ENCODE results near the gene PPP6R3. TPM values are rescaled to one million over a fixed set of nuclear protein-coding genes. Genes with fewer than 3 reads are reported as not detected.
"Not testable (repeated sequence)": the region's sequence is repeated elsewhere in the genome, so short reads cannot be mapped to it uniquely, and the experiment has no call there.

The PPP6R3 gene
- total RNA-seq, 1 donor from 2014 or later = 142 TPM

GRCh38 chr11:68609761-68610160 lies 149.2 kb downstream of the PPP6R3 start:
- Mint-ChIP-seq H3K27ac (peak overlapping the region; percentile 3), H3K9me3 (no peaks in the 10 kb centered on the region), H3K27me3 (ENCODE audit: insufficient read depth) (no peaks in the 10 kb centered on the region), H3K36me3 (ENCODE audit: low read depth) (peaks cover 41% of the 10 kb centered on the region), H3K4me1 (ENCODE audit: low read depth) (peaks cover 5% of the 10 kb centered on the region), H3K4me3 (no peak overlapping the region)
- intact Hi-C loops (cut with micrococcal nuclease) = no loop called here
- DNase-seq (ENCODE audit: low spot score) = no peak

DNA sequence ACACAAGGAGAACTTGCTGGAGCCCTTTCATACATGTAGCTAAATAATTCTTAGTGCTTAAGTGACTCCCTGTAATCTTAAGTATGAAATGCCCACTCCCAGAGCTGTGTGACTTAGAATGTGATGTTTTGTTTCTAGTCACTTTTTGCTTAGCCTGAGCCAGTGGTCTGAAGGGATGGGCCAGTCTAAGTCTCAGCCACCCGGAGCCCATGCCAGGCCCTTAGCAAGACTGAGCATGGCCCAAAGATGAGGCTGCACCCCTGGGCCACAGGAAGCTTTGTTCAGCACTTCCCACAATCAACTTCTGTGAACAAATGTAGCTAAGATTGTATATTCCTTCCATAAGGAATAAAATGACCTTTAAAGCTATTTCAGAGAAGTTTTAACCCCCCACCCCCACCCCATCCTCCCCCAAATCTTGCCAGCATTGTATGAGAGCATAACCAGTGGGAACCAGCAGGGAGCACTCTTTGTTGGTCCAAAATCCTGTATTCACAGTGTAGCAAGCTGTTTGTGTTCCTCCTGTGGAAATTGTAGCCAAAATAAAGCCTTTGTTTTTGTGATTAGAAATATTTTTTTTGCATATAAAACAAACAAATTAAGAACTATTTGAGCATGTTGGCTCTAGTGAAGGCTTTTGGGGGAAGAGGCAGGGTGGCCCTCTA lies 150.0 kb downstream of the PPP6R3 start:
- H3K36me3 Mint-ChIP-seq (ENCODE audit: low read depth) = peaks cover 37% of the 10 kb centered on the region
- H3K4me1 Mint-ChIP-seq (ENCODE audit: low read depth) = peaks cover 5% of the 10 kb centered on the region
- no peaks in the 10 kb centered on the region for H3K9me3 Mint-ChIP-seq
- no peak for DNase-seq (ENCODE audit: low spot score)
- intact Hi-C loops (cut with micrococcal nuclease) = no loop called here
- no peaks in the 10 kb centered on the region for H3K27me3 Mint-ChIP-seq (ENCODE audit: insufficient read depth)
- H3K4me3 Mint-ChIP-seq = no peak overlapping the region
- no peak overlapping the region for H3K27ac Mint-ChIP-seq

DNA sequence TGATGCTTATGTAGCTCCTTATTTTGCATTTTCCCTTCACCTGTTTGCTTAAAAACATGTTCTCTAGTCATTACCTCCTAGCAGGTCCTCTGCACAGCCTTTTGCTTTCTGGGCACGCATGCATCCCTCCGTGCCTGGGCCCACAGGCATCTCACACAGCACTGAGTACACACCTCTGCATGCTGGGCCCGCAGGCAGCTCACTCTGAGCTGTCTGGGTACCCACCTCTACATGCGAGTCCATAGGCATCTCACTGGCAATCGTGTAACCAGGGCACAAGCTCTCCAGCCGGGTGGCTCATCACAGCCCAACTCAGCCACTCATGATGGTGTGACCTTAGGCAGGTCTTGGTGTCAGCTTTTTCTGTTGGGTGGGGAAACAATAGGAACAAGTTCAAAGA lies 155.1 kb downstream of the PPP6R3 start:
- H3K27ac Mint-ChIP-seq = no peak overlapping the region
- peaks cover 2% of the 10 kb centered on the region for H3K27me3 Mint-ChIP-seq (ENCODE audit: insufficient read depth)
- H3K4me1 Mint-ChIP-seq (ENCODE audit: low read depth) = no peaks in the 10 kb centered on the region
- intact Hi-C loops (cut with micrococcal nuclease) = no loop called here
- no peak for DNase-seq (ENCODE audit: low spot score)
- no peaks in the 10 kb centered on the region for H3K9me3 Mint-ChIP-seq
- H3K4me3 Mint-ChIP-seq = no peak overlapping the region
- H3K36me3 Mint-ChIP-seq (ENCODE audit: low read depth) = peaks cover 22% of the 10 kb centered on the region

DNA sequence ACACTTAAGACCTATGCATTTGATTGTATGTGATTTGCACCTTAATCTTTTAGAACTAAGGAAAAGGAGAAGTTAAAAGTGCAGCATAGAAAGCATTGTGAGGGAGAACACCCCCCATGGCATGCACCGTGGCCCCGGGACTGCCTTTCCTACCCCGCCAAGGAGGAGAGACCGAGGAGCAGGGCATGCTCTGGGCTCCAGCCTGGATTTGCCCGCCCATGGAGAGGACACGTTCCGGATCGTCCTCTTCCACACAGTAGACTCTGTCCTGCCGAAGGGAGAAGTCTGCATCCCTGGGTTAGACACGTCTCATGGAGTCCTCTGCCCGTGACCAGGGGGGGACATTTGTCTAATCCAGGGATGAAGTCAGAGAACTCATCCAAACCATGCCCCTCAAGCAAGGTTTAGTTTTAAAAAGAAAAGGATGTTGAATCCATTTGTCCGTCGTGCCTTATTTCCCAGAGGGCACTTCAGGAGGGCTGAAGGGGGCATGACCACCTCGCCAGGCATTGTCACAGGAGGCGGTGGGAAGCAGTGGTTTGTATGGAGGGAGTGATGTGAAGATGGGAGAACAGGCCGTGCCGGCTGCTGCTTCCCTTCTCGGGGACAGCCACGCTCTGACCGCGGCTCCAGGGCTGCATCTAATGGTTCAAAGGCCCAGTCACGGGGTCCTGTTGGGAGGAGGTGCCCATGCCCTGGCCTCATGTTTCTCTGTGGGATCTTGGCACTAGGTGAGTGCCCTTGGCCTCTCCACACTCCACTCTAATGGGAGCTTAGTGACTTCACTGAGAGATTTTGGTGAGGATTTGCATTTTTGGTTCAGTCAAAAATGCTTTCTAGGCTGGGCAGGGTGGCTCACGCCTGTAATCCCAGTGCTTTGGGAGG lies 157.6 kb downstream of the PPP6R3 start:
- intact Hi-C loops (cut with micrococcal nuclease) = no loop called here
- Mint-ChIP-seq H3K27me3 (ENCODE audit: insufficient read depth) (peaks cover 2% of the 10 kb centered on the region), H3K36me3 (ENCODE audit: low read depth) (peaks cover 14% of the 10 kb centered on the region), H3K4me1 (ENCODE audit: low read depth) (no peaks in the 10 kb centered on the region), H3K9me3 (no peaks in the 10 kb centered on the region), H3K27ac (no peak overlapping the region), H3K4me3 (no peak overlapping the region)
- DNase-seq (ENCODE audit: low spot score) = no peak

DNA sequence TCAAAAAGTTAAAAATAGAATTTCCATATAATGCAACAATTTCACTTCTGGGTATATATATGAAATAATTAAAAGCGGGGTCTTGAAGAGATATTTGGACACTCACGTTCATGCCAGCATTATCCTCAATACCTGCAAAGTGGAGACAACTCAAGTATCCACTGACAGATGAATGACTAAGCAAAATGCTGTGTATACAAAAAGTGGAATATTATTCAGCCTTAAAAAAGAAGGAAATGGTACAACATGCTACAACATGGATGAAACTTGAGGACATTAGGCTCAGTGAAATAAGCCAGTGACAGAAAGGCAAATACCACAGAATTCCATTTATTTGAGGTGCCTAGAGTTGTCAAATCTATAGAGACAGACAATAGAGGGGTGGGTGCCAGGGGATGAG lies 161.3 kb downstream of the PPP6R3 start:
- no peaks in the 10 kb centered on the region for H3K4me1 Mint-ChIP-seq (ENCODE audit: low read depth)
- DNase-seq (ENCODE audit: low spot score) = no peak
- no peak overlapping the region for H3K4me3 Mint-ChIP-seq

GRCh38 chr11:68623706-68624105 lies 163.2 kb downstream of the PPP6R3 start:
- H3K4me3 Mint-ChIP-seq; H3K4me1 Mint-ChIP-seq (ENCODE audit: low read depth); H3K27me3 Mint-ChIP-seq (ENCODE audit: insufficient read depth); H3K36me3 Mint-ChIP-seq (ENCODE audit: low read depth); intact Hi-C loops (cut with micrococcal nuclease); DNase-seq (ENCODE audit: low spot score); H3K27ac Mint-ChIP-seq; H3K9me3 Mint-ChIP-seq: not testable (repeated sequence)

More for the DNA sequence above, 161.3 kb downstream of the PPP6R3 start:
- no peaks in the 10 kb centered on the region for H3K9me3 Mint-ChIP-seq
- H3K36me3 Mint-ChIP-seq (ENCODE audit: low read depth) = no peaks in the 10 kb centered on the region
- intact Hi-C loops (cut with micrococcal nuclease) = no loop called here
- peaks cover 5% of the 10 kb centered on the region for H3K27me3 Mint-ChIP-seq (ENCODE audit: insufficient read depth)
- no peak overlapping the region for H3K27ac Mint-ChIP-seq

GRCh38 chr11:68625069-68625468 lies 164.5 kb downstream of the PPP6R3 start:
- intact Hi-C loops (cut with micrococcal nuclease); H3K27me3 Mint-ChIP-seq (ENCODE audit: insufficient read depth); H3K4me1 Mint-ChIP-seq (ENCODE audit: low read depth); H3K4me3 Mint-ChIP-seq; H3K9me3 Mint-ChIP-seq; DNase-seq (ENCODE audit: low spot score); H3K27ac Mint-ChIP-seq; H3K36me3 Mint-ChIP-seq (ENCODE audit: low read depth): not testable (repeated sequence)

DNA sequence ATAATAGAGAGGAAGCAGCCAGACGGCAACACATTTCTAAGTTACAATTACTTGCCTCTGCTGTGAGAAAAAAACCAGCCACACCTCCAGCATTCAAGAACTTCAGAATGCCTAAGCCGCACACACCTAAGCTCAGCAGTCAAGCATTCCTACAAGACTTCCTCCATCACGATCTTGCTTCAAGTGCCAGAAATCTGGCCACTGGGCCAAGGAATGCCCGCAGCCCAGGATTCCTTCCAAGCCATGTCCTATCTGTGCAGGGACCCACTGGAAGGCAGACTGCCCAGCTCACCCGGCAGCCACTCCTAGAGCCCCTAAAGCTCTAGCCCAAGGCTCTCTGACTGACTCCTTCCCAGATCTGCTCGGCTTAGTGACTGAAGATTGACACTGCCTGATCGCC lies 165.7 kb downstream of the PPP6R3 start:
- H3K4me3 Mint-ChIP-seq; H3K36me3 Mint-ChIP-seq (ENCODE audit: low read depth); DNase-seq (ENCODE audit: low spot score); H3K27me3 Mint-ChIP-seq (ENCODE audit: insufficient read depth); H3K4me1 Mint-ChIP-seq (ENCODE audit: low read depth); H3K9me3 Mint-ChIP-seq; H3K27ac Mint-ChIP-seq; intact Hi-C loops (cut with micrococcal nuclease): not testable (repeated sequence)

DNA sequence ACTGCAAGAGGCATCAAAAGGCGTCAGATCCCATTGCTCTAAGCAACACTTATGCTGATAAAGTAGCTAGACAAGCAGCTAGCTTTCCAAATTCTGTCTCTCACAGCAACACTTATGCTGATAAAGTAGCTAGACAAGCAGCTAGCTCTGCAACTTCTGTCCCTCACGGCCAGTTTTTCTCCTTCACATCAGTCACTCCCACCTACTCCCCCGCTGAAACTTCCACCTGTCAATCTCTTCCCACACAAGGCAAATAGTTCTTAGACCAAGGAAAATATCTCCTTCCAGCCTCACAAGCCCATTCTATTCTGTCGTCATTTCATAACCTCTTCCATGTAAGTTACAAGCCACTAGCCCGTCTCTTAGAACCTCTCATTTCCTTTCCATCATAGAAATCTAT lies 168.3 kb downstream of the PPP6R3 start:
- H3K4me3 Mint-ChIP-seq; DNase-seq (ENCODE audit: low spot score); H3K27ac Mint-ChIP-seq; H3K36me3 Mint-ChIP-seq (ENCODE audit: low read depth); H3K27me3 Mint-ChIP-seq (ENCODE audit: insufficient read depth); H3K4me1 Mint-ChIP-seq (ENCODE audit: low read depth); H3K9me3 Mint-ChIP-seq; intact Hi-C loops (cut with micrococcal nuclease): not testable (repeated sequence)

GRCh38 chr11:68632375-68632774 lies 171.8 kb downstream of the PPP6R3 start:
- H3K4me3 Mint-ChIP-seq; H3K36me3 Mint-ChIP-seq (ENCODE audit: low read depth); H3K4me1 Mint-ChIP-seq (ENCODE audit: low read depth); H3K27me3 Mint-ChIP-seq (ENCODE audit: insufficient read depth); H3K27ac Mint-ChIP-seq; DNase-seq (ENCODE audit: low spot score); H3K9me3 Mint-ChIP-seq: not testable (repeated sequence)
- intact Hi-C loops (cut with micrococcal nuclease) = loop anchor here (5.0 kb wide), 2 partner anchors 210 to 455 kb away; partner anchors contain the start of gene CPT1A

GRCh38 chr11:68632802-68633201 lies 172.2 kb downstream of the PPP6R3 start:
- H3K4me1 Mint-ChIP-seq (ENCODE audit: low read depth) = no peaks in the 10 kb centered on the region
- no peak overlapping the region for H3K4me3 Mint-ChIP-seq
- peaks cover 3% of the 10 kb centered on the region for H3K27me3 Mint-ChIP-seq (ENCODE audit: insufficient read depth)
- H3K9me3 Mint-ChIP-seq = no peaks in the 10 kb centered on the region
- H3K27ac Mint-ChIP-seq = no peak overlapping the region
- peak; percentile 11 for DNase-seq (ENCODE audit: low spot score)
- intact Hi-C loops (cut with micrococcal nuclease) = loop anchor here (5.0 kb wide), 2 partner anchors 209 to 454 kb away; partner anchors contain the start of gene CPT1A
- no peaks in the 10 kb centered on the region for H3K36me3 Mint-ChIP-seq (ENCODE audit: low read depth)

DNA sequence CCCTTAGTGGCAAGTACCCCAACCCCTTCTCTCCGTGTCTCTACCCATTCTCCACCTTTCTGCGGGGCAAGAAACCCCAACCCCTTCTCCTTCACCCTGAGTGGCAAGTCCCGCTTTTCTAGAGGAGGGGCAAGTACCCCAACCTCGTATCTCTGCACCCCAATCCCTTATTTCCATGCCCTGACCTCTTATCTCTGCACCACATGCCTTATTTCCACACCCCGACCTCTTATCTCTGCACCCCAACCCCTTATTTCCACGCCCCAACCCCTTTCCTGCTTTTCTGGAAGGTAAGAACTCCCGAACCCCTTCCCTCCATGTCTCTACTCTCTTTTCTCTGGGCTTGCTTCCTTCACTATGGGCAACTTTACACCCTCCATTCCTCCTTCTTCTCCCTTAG lies 174.1 kb downstream of the PPP6R3 start:
- intact Hi-C loops (cut with micrococcal nuclease) = loop anchor here (5.0 kb wide), 2 partner anchors 208 to 453 kb away; partner anchors contain the start of gene CPT1A
- H3K4me1 Mint-ChIP-seq (ENCODE audit: low read depth); H3K27ac Mint-ChIP-seq; H3K36me3 Mint-ChIP-seq (ENCODE audit: low read depth); DNase-seq (ENCODE audit: low spot score); H3K4me3 Mint-ChIP-seq; H3K9me3 Mint-ChIP-seq; H3K27me3 Mint-ChIP-seq (ENCODE audit: insufficient read depth): not testable (repeated sequence)

GRCh38 chr11:68635172-68635571 lies 174.6 kb downstream of the PPP6R3 start:
- H3K4me1 Mint-ChIP-seq (ENCODE audit: low read depth); H3K27ac Mint-ChIP-seq; H3K9me3 Mint-ChIP-seq; H3K4me3 Mint-ChIP-seq; DNase-seq (ENCODE audit: low spot score); H3K27me3 Mint-ChIP-seq (ENCODE audit: insufficient read depth); intact Hi-C loops (cut with micrococcal nuclease); H3K36me3 Mint-ChIP-seq (ENCODE audit: low read depth): not testable (repeated sequence)

All from activated T-helper 1 cell treated with anti-CD3 and anti-CD28 coated beads, Interleukin-12 subunit alpha, Interleukin-12 subunit beta, Interleukin-2, Interleukin-4 antibody, amounts not matched to agents 30 ng/mL and 10 ng/mL and 1 ng/mL, durations not matched to agents 14 hours and 24 hours and 36 hours (primary cell).